ENCODE results near the gene NME3.

GRCh38 chr16:1809281-1809801 lies 38.0 kb upstream of the NME3 start:
- TF ChIP-seq EZH2 (IDR thresholded peaks at IDR 0.05; ENCODE audit: borderline replicate concordance, low read depth, low read length, severe bottlenecking) (no peak), CTCF (IDR thresholded peaks at IDR 0.05; ENCODE audit: extremely low read depth in 1 of 2, insufficient read depth in 1 of 2, low read depth in 1 of 2, low read length in 2 of 2) (no peak), POLR2AphosphoS5 (IDR thresholded peaks at IDR 0.05; ENCODE audit: insufficient read depth, low read depth, low read length) (no peak), FOS (IDR thresholded peaks at IDR 0.05; ENCODE audit: borderline replicate concordance, insufficient read depth, low read length) (no peak), POLR2A (IDR thresholded peaks at IDR 0.05; ENCODE audit: low read depth, low read length) (no peak)

Measured in endothelial cell of umbilical vein (primary cell).